GM21737 (cell line): ENCODE results near the gene DZIP1.
"Not testable (repeated sequence)": the region's sequence is repeated elsewhere in the genome, so short reads cannot be mapped to it uniquely, and the experiment has no call there.

Experiments
- ATAC-seq: cut with Tn5 transposase; IDR thresholded peaks from one replicate; pipeline ENCODE4 v1.9.1; 2021; ENCODE audit warnings: mild to moderate bottlenecking, moderate library complexity; ENCODE audit not compliant: unreplicated experiment

The DZIP1 gene

GRCh38 chr13:95644601-95645052 lies at the start of gene DZIP1:
Gene DZIP1 (minus strand): TSS chr13:95644706. CDS start chr13:95642029, 2,677 bp downstream.
- ATAC-seq: peak; percentile 77

DNA sequence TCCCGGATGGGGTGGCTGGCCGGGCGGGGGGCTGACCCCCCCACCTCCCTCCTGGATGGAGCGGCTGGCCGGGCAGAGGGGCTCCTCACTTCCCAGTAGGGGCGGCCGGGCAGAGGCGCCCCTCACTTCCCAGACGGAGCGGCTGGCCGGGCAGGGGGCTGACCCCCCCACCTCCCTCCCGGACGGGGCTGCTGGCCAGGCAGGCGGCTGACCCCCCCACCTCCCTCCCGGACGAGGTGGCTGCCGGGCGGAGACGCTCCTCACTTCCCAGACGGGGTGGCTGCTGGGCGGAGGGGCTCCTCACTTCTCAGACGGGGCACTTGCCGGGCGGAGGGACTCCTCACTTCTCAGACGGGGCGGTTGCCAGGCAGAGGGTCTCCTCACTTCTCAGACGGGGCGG lies 46.5 kb upstream of the DZIP1 start:
- ATAC-seq: not testable (repeated sequence)

DNA sequence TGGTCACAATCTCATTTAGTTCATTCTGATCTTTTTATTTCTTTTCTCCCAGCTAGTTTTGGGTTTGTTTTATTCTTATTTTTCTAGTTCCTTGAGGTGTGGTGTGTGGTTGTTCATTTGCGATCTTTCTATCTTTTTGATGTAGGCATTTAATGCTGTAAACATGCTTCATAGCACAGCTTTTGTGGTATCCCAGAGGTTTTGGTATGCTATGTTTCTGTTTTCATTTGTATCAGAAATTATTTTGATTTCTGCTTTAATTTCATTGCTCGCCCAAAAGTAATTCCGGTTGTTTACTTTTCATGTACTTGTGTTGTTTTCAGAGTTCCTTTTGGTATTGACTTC lies 45.0 kb upstream of the DZIP1 start:
- ATAC-seq: no peak

GRCh38 chr13:95684960-95685359 lies 40.5 kb upstream of the DZIP1 start:
- not testable (repeated sequence) for ATAC-seq

- ATAC-seq: no peak
Measured at GRCh38 chr13:95684418-95684817, 39.9 kb upstream of the DZIP1 start.

DNA sequence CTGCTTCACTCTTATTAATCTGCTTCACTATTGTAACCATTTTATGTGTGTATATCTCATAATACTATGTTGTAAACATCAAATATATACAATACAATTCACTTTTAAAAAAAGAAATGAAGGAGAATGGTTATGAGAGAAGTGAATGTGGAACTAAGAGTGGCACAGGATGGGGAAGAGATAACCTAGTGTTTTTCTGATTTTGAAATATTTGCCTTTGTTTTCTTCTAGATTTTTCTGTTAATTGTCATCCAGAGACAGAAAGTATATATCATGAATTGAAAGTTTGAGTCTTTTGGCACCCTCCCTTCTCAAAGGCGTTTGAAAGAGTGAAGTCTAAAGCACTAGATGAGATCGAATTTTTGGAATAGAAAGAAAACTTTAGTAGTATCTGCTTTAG lies 35.2 kb upstream of the DZIP1 start:
- no peak for ATAC-seq

GRCh38 chr13:95678967-95679366 lies 34.5 kb upstream of the DZIP1 start:
- no peak for ATAC-seq

GRCh38 chr13:95677564-95678266 lies 33.2 kb upstream of the DZIP1 start:
- no peak for ATAC-seq

DNA sequence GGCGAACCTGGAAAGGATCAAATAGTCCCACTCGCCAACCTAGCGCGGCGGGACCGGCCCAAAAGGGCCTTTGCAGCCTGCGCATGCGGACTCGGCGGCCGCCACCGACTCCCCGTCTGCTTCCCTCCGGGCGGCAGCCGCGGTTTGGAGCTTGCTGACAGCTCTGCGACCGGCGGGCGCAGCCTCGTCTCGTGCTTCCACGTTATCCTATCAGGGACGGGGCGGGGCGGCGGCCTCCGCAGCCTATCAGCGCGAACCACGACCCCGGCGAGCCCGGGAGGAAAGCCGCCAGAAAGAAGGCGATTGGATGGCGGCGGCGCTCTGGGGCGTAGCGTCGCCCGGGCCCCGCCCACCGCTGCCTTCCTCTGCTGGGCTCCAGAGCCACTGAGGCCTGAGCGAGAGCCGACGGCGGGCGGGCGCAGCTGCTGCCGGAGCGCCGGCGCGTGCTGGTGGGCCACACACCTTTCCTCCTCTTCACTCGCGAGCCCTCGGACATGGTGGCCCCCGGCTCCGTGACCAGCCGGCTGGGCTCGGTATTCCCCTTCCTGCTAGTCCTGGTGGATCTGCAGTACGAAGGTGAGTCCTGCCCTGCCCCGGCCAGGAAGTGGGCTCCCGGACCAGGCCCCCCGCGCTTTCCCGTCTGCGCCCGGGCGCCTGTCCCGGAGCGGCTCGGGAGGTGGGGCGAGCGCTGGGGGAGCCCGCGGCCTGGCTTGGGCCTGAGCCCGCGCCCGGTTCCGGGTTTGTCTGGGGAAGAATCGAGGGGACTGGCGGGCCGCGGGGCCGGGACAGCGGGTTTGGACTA lies 32.5 kb upstream of the DZIP1 start, which contains the start of gene DNAJC3:
DNAJC3 (plus strand) TSS at position 378 of the 802 bp plus-strand sequence; CDS start at position 495, 117 bp downstream.
- ATAC-seq: peak; percentile 96

GRCh38 chr13:95676105-95676761 lies 31.7 kb upstream of the DZIP1 start:
- ATAC-seq: peak; percentile 5

DNA sequence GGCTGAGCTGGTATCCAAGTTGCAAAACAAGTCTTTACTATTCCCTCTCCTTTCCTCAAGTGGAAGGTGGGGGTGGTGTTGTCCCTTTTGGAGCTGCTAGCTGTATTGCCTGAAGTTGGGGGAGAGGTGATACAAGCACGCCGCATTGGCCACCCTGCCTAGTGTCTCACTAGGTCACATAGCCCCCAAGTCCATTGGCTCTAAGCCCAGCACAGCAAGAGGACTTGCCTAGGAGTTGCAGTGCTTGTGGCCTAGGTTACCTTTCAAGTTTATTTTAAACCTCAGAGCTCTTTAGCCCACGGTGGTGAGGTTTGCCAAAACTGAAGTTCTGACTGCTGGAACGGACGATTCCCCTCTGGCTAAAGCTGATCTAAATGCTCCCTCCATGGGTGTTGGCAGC lies 27.1 kb upstream of the DZIP1 start:
- ATAC-seq: no peak

DNA sequence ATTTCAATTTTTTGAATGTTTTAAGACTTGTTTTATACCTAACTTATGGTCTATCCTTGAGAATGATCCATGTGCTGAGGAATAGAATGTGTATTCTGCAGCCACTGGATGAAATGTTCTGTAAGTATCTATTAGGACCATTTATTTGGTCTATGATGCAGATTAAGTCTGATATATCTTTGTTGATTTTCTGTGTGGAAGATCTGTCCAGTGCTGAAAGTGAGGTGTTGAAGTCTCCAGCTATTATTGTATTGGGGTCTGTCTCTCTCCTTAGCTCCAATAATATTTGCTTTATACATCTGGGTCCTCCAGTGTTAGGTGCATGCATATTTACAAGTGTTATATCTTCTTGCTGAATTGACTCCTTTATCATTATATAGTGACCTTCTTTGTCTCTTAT lies 22.7 kb upstream of the DZIP1 start:
- ATAC-seq: not testable (repeated sequence)

GRCh38 chr13:95660981-95661581 lies 16.6 kb upstream of the DZIP1 start:
- no peak for ATAC-seq

GRCh38 chr13:95659500-95659899 lies 15.0 kb upstream of the DZIP1 start:
- no peak for ATAC-seq

GRCh38 chr13:95656386-95657015 lies 12.0 kb upstream of the DZIP1 start:
- no peak for ATAC-seq

DNA sequence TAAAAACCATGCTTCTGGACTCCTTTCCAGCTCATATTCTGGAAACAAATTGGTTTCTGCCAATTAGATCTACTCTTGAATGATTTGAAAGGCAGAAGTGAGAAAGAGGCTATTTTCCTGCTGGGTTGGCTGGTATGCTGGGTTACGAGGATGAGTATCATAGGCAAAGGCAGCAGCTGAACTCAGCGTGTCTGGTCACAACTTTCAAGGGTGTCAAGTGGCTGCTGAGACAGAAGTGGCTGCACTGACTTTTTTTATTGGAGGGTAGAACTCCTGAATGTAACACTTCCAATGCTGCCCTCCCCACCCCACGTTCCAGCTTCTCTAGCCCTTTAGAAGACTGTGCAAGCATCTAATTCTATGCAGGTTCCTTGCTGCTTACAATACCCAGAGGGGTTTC lies 8.3 kb upstream of the DZIP1 start:
- ATAC-seq: no peak

- ATAC-seq: no peak
Measured at GRCh38 chr13:95652244-95652764, 7.8 kb upstream of the DZIP1 start.

GRCh38 chr13:95650696-95651095 lies 6.2 kb upstream of the DZIP1 start:
- ATAC-seq: no peak

DNA sequence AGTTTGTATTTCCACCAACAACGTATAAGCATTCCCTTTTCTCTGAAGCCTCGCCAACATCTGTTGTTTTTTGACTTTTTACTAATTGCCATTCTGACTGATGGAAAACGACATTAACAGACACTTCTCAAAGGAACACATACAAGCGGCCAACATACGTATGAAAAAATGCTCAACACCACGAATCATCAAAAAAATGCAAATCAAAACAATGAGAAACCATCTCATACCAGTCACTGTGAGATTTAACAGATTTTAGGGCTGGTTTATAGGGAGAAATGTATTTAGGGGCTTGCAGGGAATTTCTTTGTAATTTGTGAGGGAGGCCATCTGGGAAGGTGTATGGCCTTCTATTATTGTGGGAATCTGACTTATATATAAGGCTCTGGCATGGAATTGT lies 2.8 kb upstream of the DZIP1 start:
- ATAC-seq: no peak

DNA sequence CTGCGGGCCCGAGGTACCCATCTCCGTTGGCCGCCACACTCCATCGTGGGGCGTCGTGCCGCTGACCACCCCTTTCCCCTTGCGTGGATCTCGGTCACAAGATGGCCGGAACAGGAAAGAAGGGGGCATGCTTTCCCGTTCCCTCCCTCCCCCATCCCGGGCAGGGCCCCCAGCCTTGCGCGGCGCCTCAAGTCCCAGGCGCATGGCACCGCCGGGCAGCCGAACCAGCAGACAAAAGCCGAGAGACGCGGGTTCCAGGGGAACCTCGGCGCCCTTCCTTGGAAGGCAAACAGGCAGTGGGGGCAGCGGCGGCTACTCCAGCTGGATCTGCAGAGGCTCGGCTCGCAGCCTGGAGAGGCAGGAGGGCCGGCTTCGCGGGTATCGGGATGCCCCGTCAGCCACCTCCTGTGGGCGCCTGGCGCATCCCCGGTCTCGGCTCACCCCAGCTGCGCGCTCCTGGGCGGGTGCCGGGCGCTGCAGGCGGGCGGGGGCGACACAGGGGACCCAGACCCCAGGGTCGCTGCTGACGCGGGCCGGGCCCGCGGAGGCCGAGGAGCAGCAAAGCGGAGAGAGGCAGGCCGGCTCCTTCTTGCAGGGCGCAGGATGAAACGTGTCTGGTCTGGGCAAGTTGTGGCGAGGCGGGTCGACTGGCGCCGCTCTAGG lies 439 bp downstream of the DZIP1 start:
- peak; percentile 24 for ATAC-seq
